Measurements from ENCODE around the gene AVP. TPM values are rescaled to one million over a fixed set of nuclear protein-coding genes. Genes with fewer than 3 reads are reported as not detected.

Gene AVP
- total RNA-seq, 1 experiment from 2014 or later, result not detected

- intact Hi-C loops (cut with micrococcal nuclease; ENCODE audit: unreplicated experiment), result no loop called here
- H3K27ac ChIP-seq (ENCODE audit: low read length), result no peak overlapping the region
- BruUV-seq (replicated peaks), result no TSS peak
- TF ChIP-seq, protein P1, sequence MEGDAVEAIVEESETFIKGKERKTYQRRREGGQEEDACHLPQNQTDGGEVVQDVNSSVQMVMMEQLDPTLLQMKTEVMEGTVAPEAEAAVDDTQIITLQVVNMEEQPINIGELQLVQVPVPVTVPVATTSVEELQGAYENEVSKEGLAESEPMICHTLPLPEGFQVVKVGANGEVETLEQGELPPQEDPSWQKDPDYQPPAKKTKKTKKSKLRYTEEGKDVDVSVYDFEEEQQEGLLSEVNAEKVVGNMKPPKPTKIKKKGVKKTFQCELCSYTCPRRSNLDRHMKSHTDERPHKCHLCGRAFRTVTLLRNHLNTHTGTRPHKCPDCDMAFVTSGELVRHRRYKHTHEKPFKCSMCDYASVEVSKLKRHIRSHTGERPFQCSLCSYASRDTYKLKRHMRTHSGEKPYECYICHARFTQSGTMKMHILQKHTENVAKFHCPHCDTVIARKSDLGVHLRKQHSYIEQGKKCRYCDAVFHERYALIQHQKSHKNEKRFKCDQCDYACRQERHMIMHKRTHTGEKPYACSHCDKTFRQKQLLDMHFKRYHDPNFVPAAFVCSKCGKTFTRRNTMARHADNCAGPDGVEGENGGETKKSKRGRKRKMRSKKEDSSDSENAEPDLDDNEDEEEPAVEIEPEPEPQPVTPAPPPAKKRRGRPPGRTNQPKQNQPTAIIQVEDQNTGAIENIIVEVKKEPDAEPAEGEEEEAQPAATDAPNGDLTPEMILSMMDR (IDR thresholded peaks at IDR 0.05), result no peak
- TF ChIP-seq POLR2AphosphoS5 (IDR thresholded peaks at IDR 0.05; ENCODE audit: low read depth, low read length), result no peak
- TF ChIP-seq SIN3A (IDR thresholded peaks at IDR 0.05; ENCODE audit: borderline replicate concordance, insufficient read depth, low read depth, low read length), result no peak
- no peak for TF ChIP-seq TCF7L2 (IDR thresholded peaks at IDR 0.05; ENCODE audit: low read depth, low read length)
- no peak for TF ChIP-seq REST (IDR thresholded peaks at IDR 0.05; ENCODE audit: insufficient read depth in 1 of 2, low read depth in 2 of 2, low read length in 1 of 2)
- no peak for ATAC-seq
- ChIA-PET CTCF (no interaction called here), POLR2A (no interaction called here)
- no peaks in the 10 kb centered on the region for H3K4me1 ChIP-seq (ENCODE audit: control insufficient read depth, insufficient read depth, low read length)
- no peak for DNase-seq (ENCODE audit: low read depth, low spot score)
- H3K36me3 ChIP-seq (ENCODE audit: control insufficient read depth, insufficient read depth, low read length), result no peaks in the 10 kb centered on the region
- no peak overlapping the region for H3K4me3 ChIP-seq (ENCODE audit: low read depth in 2 of 2, low read length in 2 of 2)
- no peaks in the 10 kb centered on the region for H3K9me3 ChIP-seq (ENCODE audit: control insufficient read depth, insufficient read depth, low read depth, low read length)
- in situ Hi-C loops (cut with HindIII; ENCODE audit: low pct_unique_long_range_greater_than_20kb, low sequenced_read_pairs), result no loop called here
- H3K27me3 ChIP-seq (ENCODE audit: control insufficient read depth, insufficient read depth, low read length), result no peaks in the 10 kb centered on the region
These were observed 48.6 kb upstream of the AVP start for GRCh38 chr20:3133155-3133554.

- TF ChIP-seq, protein P1 (IDR thresholded peaks at IDR 0.05), result no peak
- TF ChIP-seq POLR2AphosphoS5 (IDR thresholded peaks at IDR 0.05; ENCODE audit: low read depth, low read length) (no peak), SIN3A (IDR thresholded peaks at IDR 0.05; ENCODE audit: borderline replicate concordance, insufficient read depth, low read depth, low read length) (no peak), REST (IDR thresholded peaks at IDR 0.05; ENCODE audit: insufficient read depth in 1 of 2, low read depth in 2 of 2, low read length in 1 of 2) (no peak), TCF7L2 (IDR thresholded peaks at IDR 0.05; ENCODE audit: low read depth, low read length) (no peak)
- DNase-seq (ENCODE audit: low read depth, low spot score), result no peak
- in situ Hi-C loops (cut with HindIII; ENCODE audit: low pct_unique_long_range_greater_than_20kb, low sequenced_read_pairs), result no loop called here
- no peak for ATAC-seq
- H3K4me3 ChIP-seq (ENCODE audit: low read depth in 2 of 2, low read length in 2 of 2), result no peak overlapping the region
- H3K36me3 ChIP-seq (ENCODE audit: control insufficient read depth, insufficient read depth, low read length), result no peaks in the 10 kb centered on the region
- H3K4me1 ChIP-seq (ENCODE audit: control insufficient read depth, insufficient read depth, low read length), result no peaks in the 10 kb centered on the region
- intact Hi-C loops (cut with micrococcal nuclease; ENCODE audit: unreplicated experiment), result no loop called here
- CTCF ChIA-PET, result interaction anchor here (0.5 kb wide), 2 partner anchors 76 to 129 kb away, joined by 3 read pairs; no protein-coding TSS in a partner anchor
- H3K9me3 ChIP-seq (ENCODE audit: control insufficient read depth, insufficient read depth, low read depth, low read length), result no peaks in the 10 kb centered on the region
- BruUV-seq (replicated peaks), result no TSS peak
- H3K27me3 ChIP-seq (ENCODE audit: control insufficient read depth, insufficient read depth, low read length), result no peaks in the 10 kb centered on the region
- POLR2A ChIA-PET, result interaction anchor here (0.6 kb wide), 2 partner anchors 28 to 67 kb away, joined by 3 to 10 read pairs; no protein-coding TSS in a partner anchor
- no peak overlapping the region for H3K27ac ChIP-seq (ENCODE audit: low read length)
These were observed 45.6 kb upstream of the AVP start for GRCh38 chr20:3130051-3130600.
